ENCODE results near the gene CFAP107.
"Not testable (repeated sequence)": the region's sequence is repeated elsewhere in the genome, so short reads cannot be mapped to it uniquely, and the experiment has no call there.

GRCh38 chr1:12713651-12714050, 32.3 kb upstream of the CFAP107 start:
- TF ChIP-seq, protein P1, sequence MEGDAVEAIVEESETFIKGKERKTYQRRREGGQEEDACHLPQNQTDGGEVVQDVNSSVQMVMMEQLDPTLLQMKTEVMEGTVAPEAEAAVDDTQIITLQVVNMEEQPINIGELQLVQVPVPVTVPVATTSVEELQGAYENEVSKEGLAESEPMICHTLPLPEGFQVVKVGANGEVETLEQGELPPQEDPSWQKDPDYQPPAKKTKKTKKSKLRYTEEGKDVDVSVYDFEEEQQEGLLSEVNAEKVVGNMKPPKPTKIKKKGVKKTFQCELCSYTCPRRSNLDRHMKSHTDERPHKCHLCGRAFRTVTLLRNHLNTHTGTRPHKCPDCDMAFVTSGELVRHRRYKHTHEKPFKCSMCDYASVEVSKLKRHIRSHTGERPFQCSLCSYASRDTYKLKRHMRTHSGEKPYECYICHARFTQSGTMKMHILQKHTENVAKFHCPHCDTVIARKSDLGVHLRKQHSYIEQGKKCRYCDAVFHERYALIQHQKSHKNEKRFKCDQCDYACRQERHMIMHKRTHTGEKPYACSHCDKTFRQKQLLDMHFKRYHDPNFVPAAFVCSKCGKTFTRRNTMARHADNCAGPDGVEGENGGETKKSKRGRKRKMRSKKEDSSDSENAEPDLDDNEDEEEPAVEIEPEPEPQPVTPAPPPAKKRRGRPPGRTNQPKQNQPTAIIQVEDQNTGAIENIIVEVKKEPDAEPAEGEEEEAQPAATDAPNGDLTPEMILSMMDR (IDR thresholded peaks at IDR 0.05): not testable (repeated sequence)
- not testable (repeated sequence) for TF ChIP-seq EZH2 (IDR thresholded peaks at IDR 0.05; ENCODE audit: borderline replicate concordance, insufficient read depth, low read depth, low read length, poor library complexity, severe bottlenecking)

Measured in B cell (primary cell).